Measurements from ENCODE around the gene ITPR2.
"Not testable (repeated sequence)": the region's sequence is repeated elsewhere in the genome, so short reads cannot be mapped to it uniquely, and the experiment has no call there.

Gene ITPR2

DNA sequence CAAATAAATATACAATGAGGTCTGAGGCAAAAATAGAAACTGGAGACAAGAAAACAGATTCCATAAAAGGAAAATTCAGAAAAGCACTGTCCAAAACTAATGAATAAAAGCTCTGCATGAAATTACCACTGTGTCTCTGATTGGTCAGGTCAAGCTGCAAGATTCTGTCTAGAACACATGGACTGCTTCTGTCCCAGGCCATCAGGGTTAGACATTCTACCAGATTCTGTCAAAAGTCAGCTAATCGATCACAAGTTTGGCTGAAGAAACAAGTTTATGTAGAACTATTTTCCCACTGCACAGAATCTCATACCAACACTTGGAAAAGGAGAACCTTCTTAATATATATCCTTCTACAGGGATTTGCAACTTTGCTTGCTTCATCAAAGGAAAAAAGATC, 223.0 kb downstream of the ITPR2 start:
- Histone ChIP-seq H3K4me3 (no peak overlapping the region), H3K4me1 (peaks cover 0 to 15% (median 7%) of the 10 kb centered on the region in 10 experiments; a peak in 14 of 20 replicates), H3K27ac (no peak overlapping the region), H4K20me1 (no peaks in the 10 kb centered on the region), H3K4me2 (peak overlapping the region in 1 of 11 experiments; percentile 26; a peak in 1 of 22 replicates), H3K27me3 (no peaks in the 10 kb centered on the region), H3K36me3 (peaks cover 0 to 53% (median 0%) of the 10 kb centered on the region in 11 experiments; a peak in 4 of 22 replicates), H3K9me3 (replicated peaks in 1 of 11) (no peaks in the 10 kb centered on the region), H3K9ac (no peak overlapping the region)
- TF ChIP-seq Cebpa-rat (IDR thresholded peaks at IDR 0.05): no peak

DNA sequence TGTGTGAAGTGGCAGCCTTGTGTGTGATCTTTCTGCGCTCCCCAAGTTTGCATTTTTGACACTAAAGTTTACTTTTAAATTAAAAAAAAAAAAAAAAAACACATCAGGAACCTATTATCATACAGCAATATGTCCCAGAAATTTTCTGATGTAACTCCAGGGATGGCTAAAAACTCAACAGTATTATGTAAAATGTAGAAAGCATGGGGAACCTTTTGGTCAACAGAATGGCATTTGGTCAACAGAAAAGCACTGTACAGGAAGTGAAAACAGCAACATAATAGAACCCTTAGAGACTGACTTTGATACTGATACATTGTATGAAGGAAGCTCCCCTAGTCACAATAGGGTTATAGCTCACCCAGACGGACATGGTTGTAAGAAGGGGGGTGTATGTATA, 224.3 kb downstream of the ITPR2 start:
- peaks cover 0 to 15% (median 7%) of the 10 kb centered on the region in 10 experiments; a peak in 14 of 20 replicates for H3K4me1 ChIP-seq
- no peaks in the 10 kb centered on the region for H4K20me1 ChIP-seq
- no peaks in the 10 kb centered on the region for H3K27me3 ChIP-seq
- no peak overlapping the region for H3K4me3 ChIP-seq
- no peak overlapping the region for H3K27ac ChIP-seq
- H3K36me3 ChIP-seq: peaks cover 0 to 58% (median 0%) of the 10 kb centered on the region in 11 experiments; a peak in 4 of 22 replicates
- no peak for TF ChIP-seq Cebpa-rat (IDR thresholded peaks at IDR 0.05)
- H3K9ac ChIP-seq: no peak overlapping the region
- H3K4me2 ChIP-seq: peak overlapping the region in 2 of 11 experiments; percentile 26 to 38; a peak in 2 of 22 replicates
- H3K9me3 ChIP-seq (replicated peaks in 1 of 11): no peaks in the 10 kb centered on the region

DNA sequence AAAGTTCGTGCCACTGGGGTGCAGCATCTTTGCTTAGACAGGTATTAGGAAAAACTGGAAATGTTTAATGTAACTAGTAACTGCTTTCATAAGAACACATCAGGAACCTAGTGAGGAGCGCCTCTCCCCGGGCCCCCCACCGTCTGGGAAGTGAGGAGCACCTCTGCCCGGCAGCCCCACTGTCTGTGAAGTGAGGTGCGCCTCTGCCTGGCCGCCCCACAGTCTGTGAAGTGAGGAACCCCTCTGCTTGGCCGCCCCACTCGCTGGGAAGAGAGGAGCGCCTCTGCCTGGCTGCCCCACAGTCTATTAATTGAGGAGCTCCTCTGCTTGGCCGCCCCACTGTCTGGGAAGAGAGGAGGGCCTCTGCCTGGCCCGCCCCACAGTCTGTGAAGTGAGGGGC, 224.7 kb downstream of the ITPR2 start:
- H3K9ac ChIP-seq: no peak overlapping the region
- H3K9me3 ChIP-seq (replicated peaks in 1 of 11): no peaks in the 10 kb centered on the region
- no peak overlapping the region for H3K4me2 ChIP-seq
- H3K27ac ChIP-seq: no peak overlapping the region
- no peaks in the 10 kb centered on the region for H3K27me3 ChIP-seq
- no peaks in the 10 kb centered on the region for H4K20me1 ChIP-seq
- H3K4me3 ChIP-seq: no peak overlapping the region
- no peak for TF ChIP-seq Cebpa-rat (IDR thresholded peaks at IDR 0.05)
- peaks cover 0 to 58% (median 0%) of the 10 kb centered on the region in 11 experiments; a peak in 4 of 22 replicates for H3K36me3 ChIP-seq
- H3K4me1 ChIP-seq: peaks cover 0 to 15% (median 7%) of the 10 kb centered on the region in 10 experiments; a peak in 14 of 20 replicates

DNA sequence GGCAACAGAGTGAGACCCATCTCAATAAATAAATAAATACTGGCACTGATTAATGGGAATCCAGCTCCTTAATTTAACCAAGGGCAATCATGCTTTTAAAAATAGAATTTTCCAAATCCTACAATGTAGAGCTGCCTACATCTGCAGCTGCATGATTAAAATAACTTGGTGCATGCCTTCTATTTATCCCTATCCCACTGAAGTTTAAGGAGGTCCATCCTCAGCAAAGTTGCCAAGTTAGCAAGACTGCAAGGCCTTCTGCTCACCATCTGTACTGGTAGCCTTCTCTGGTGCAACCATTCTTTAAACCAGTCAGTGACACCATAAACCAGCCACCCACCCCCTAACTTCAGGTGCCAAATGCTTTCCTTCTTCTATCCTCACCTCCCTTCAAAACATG, 226.1 kb downstream of the ITPR2 start:
- TF ChIP-seq Cebpa-rat (IDR thresholded peaks at IDR 0.05): no peak
- no peak overlapping the region for H3K4me3 ChIP-seq
- no peak overlapping the region for H3K4me2 ChIP-seq
- no peaks in the 10 kb centered on the region for H3K27me3 ChIP-seq
- no peaks in the 10 kb centered on the region for H4K20me1 ChIP-seq
- H3K27ac ChIP-seq: no peak overlapping the region
- no peak overlapping the region for H3K9ac ChIP-seq
- H3K9me3 ChIP-seq (replicated peaks in 1 of 11): no peaks in the 10 kb centered on the region
- H3K4me1 ChIP-seq: peaks cover 0 to 15% (median 7%) of the 10 kb centered on the region in 10 experiments; a peak in 14 of 20 replicates
- H3K36me3 ChIP-seq: peaks cover 0 to 56% (median 0%) of the 10 kb centered on the region in 11 experiments; a peak in 7 of 22 replicates

DNA sequence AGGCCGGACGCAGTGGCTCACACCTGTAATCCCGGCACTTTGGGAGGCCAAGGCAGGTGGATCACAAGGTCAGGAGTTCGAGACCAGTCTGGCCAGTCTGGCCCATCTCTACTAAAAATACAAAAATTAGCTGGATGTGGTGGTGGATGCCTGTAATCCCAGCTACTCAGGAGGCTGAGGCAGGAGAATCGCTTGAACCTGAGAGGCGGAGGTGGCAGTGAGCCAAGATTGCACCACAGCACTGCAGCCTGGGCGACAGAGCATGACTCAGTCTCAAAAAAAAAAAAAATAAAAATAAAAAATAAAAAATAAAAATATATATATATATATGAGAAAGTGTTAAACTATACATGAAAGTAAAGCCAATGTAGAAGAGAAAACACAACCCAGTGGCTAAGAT, 228.2 kb downstream of the ITPR2 start:
- peaks cover 0 to 69% (median 0%) of the 10 kb centered on the region in 11 experiments; a peak in 7 of 22 replicates for H3K36me3 ChIP-seq
- not testable (repeated sequence) for H3K4me3 ChIP-seq; H3K27me3 ChIP-seq; H4K20me1 ChIP-seq; H3K9ac ChIP-seq; H3K27ac ChIP-seq; H3K4me2 ChIP-seq; H3K9me3 ChIP-seq (replicated peaks in 1 of 11); H3K4me1 ChIP-seq

DNA sequence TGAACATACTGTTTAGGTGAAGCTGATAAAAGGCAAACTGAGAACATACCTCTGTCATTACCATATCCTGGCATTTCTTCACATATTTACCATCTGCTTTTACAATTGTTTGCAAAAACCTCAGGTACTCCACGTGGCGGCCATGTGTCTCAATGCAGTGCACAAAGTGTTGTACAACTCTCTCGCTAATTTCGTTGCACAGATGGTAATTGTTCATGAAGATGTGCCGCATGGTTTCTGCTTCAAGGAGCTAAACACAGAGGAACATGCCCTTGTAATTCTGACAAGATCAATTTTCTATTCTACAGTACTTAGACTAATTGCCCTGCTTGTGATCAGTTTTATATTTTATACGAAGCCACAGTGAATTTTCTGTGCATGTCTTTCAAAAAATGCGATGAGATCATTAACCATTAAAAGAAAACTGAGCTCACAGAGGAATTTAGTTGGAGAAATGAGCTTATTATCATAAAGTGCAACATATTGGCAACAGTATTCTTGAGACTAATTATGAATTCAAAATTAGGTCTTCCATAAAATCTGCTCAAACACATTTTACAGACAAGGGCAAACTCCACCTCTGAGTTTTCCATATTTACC, 233.8 kb downstream of the ITPR2 start:
- Histone ChIP-seq H3K27me3 (no peaks in the 10 kb centered on the region), H3K27ac (no peak overlapping the region), H3K4me3 (no peak overlapping the region), H3K36me3 (peaks cover 0 to 94% (median 0%) of the 10 kb centered on the region in 11 experiments; a peak in 8 of 22 replicates), H3K4me1 (no peaks in the 10 kb centered on the region), H3K9me3 (replicated peaks in 1 of 11) (no peaks in the 10 kb centered on the region), H3K9ac (no peak overlapping the region), H3K4me2 (no peak overlapping the region), H4K20me1 (no peaks in the 10 kb centered on the region)
- no peak for TF ChIP-seq Cebpa-rat (IDR thresholded peaks at IDR 0.05)

DNA sequence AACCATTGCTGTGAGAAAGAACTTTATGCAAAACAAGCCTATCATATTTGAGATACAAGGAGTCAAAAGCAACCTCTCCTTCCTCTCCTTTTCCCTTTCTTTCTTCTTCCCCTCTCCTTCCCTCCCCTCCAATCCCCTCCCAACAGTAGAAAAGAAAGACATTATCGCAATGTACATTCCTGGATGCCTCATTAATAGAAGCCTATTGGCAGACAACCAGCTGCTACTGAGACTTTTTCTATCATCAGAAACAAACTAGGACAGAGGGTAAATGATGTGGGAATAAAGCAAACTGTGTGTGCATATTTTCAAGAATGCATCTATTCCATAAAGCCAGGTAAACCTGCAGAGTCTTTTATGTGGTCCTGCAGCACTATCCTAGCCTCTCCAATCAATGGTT, 237.2 kb downstream of the ITPR2 start:
- no peak overlapping the region for H3K27ac ChIP-seq
- H4K20me1 ChIP-seq: no peaks in the 10 kb centered on the region
- no peaks in the 10 kb centered on the region for H3K9me3 ChIP-seq (replicated peaks in 1 of 11)
- no peak overlapping the region for H3K4me2 ChIP-seq
- peaks cover 0 to 92% (median 0%) of the 10 kb centered on the region in 11 experiments; a peak in 7 of 22 replicates for H3K36me3 ChIP-seq
- H3K9ac ChIP-seq: no peak overlapping the region
- no peaks in the 10 kb centered on the region for H3K27me3 ChIP-seq
- H3K4me1 ChIP-seq: no peaks in the 10 kb centered on the region
- no peak overlapping the region for H3K4me3 ChIP-seq
- TF ChIP-seq Cebpa-rat (IDR thresholded peaks at IDR 0.05): no peak

- no peak overlapping the region for H3K4me3 ChIP-seq
- H3K4me2 ChIP-seq: no peak overlapping the region
- no peak overlapping the region for H3K9ac ChIP-seq
- no peaks in the 10 kb centered on the region for H3K9me3 ChIP-seq (replicated peaks in 1 of 11)
- peaks cover 5 to 15% (median 8%) of the 10 kb centered on the region in 10 experiments; a peak in 19 of 20 replicates for H3K4me1 ChIP-seq
- H4K20me1 ChIP-seq: no peaks in the 10 kb centered on the region
- peaks cover 0 to 47% (median 0%) of the 10 kb centered on the region in 11 experiments; a peak in 6 of 22 replicates for H3K36me3 ChIP-seq
- H3K27me3 ChIP-seq: no peaks in the 10 kb centered on the region
- TF ChIP-seq Cebpa-rat (IDR thresholded peaks at IDR 0.05): no peak
- no peak overlapping the region for H3K27ac ChIP-seq
These were observed 252.4 kb downstream of the ITPR2 start for GRCh38 chr12:26580619-26581018.

DNA sequence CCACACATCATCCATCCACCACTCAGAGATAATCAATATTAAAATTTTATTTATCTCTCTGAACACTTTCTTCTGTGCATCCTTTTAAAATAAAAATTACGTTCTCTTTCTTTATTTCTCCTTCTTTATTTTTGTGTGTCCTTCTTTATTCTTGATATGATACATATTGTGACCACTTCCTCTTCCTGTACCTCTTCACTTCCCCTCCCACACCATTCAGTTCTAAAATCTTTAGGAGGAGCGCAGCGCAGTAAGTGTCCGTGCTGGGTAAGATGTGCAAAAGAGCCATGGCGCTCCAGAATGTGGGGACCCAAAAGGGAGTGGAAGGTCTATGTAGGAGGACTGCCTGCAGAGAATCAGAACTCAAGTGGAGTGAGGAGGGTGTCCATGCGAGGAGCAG, 256.7 kb downstream of the ITPR2 start:
- no peak for TF ChIP-seq Cebpa-rat (IDR thresholded peaks at IDR 0.05)
- H3K4me3 ChIP-seq: no peak overlapping the region
- no peaks in the 10 kb centered on the region for H3K9me3 ChIP-seq (replicated peaks in 1 of 11)
- peaks cover 5 to 27% (median 8%) of the 10 kb centered on the region in 10 experiments; a peak in 19 of 20 replicates for H3K4me1 ChIP-seq
- H3K36me3 ChIP-seq: peaks cover 0 to 64% (median 0%) of the 10 kb centered on the region in 11 experiments; a peak in 6 of 22 replicates
- peak overlapping the region in 10 of 11 experiments; percentile 19 to 73 (median 46); a peak in 17 of 22 replicates for H3K4me2 ChIP-seq
- no peak overlapping the region for H3K9ac ChIP-seq
- H4K20me1 ChIP-seq: no peaks in the 10 kb centered on the region
- 0 out of 22 replicates have a peak overlapping the region, but pooled peaks of 1 of the 11 experiments have one; percentile 3 for H3K27ac ChIP-seq
- H3K27me3 ChIP-seq: no peaks in the 10 kb centered on the region
